Measurements from ENCODE around the gene ZBTB40. TPM values are rescaled to one million over a fixed set of nuclear protein-coding genes. Genes with fewer than 3 reads are reported as not detected.

The ZBTB40 gene
- total RNA-seq, 4 donors from 2014 or later = 25.7 to 38.0 (median 32.5) TPM

DNA sequence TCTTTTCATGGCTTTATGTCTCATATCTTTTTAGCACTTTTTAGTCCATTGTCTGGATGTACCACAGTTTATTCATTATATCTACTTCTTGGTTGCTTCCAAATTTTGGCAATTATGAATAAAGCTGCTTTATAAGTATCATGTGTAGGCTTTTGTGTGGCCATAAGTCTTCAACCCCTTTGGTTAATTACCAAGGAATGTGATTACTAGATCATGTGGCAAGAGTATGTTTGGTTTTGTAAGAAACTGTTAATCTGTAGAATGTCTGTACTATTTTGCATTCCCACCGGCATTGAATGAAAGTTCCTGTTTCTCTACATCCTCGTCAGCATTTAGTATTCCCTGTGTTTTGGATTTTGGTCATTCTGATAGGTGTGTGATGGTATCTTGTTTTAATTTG lies 31.5 kb downstream of the ZBTB40 start:
- H3K4me3 ChIP-seq = no peak overlapping the region
- no peaks in the 10 kb centered on the region for H3K9me3 ChIP-seq

DNA sequence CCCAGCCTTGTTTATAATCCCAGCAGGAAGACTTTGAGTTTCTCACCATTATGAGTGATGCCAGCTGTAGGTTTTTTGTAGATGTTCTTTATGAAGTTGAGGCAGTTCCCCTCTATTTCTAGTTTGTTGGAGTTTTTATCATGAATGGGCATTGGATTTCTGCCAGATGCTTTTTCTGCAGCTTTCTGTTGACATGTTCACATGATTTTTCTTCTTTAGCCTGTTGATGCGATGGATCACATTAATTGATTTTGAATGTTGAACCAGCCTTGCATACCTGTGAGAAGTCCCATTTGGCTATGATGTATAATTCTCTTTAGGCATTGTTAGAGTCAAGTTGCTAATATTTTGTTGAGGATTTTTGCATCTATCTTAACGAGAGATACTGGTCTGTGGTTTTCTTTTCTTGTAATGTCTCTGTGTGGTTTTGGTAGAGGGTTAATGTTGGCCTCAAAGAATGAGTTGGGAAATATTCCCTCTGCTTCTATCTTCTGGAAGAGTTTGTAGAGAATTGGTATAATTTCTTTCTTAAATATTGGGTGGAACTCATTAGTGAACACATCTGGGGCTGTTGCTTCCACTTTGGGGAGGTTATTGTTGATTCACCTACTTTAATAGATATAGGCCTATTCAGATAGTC lies 33.2 kb downstream of the ZBTB40 start:
- TF ChIP-seq POLR2A (IDR thresholded peaks at IDR 0.05) (no peak), CTCF (IDR thresholded peaks at IDR 0.05) (no peak)
- Histone ChIP-seq H3K27me3 (no peaks in the 10 kb centered on the region), H3K4me3 (no peak overlapping the region), H3K36me3 (peaks cover 0 to 1% (median 0%) of the 10 kb centered on the region in 3 donors), H3K9me3 (no peaks in the 10 kb centered on the region), H3K4me1 (peaks cover 0 to 4% (median 0%) of the 10 kb centered on the region in 4 donors), H3K27ac (no peak overlapping the region)
- DNase-seq = no peak

More for the DNA sequence above, 31.5 kb downstream of the ZBTB40 start:
- no peaks in the 10 kb centered on the region for H3K27me3 ChIP-seq
- TF ChIP-seq POLR2A (IDR thresholded peaks at IDR 0.05) (no peak), CTCF (IDR thresholded peaks at IDR 0.05) (no peak)
- H3K36me3 ChIP-seq = no peaks in the 10 kb centered on the region
- no peak for DNase-seq
- peaks cover 0 to 4% (median 0%) of the 10 kb centered on the region in 4 donors for H3K4me1 ChIP-seq
- no peak overlapping the region for H3K27ac ChIP-seq

- no peak for DNase-seq
- H3K9me3 ChIP-seq = no peaks in the 10 kb centered on the region
- H3K4me1 ChIP-seq = peaks cover 0 to 4% (median 0%) of the 10 kb centered on the region in 4 donors
- peaks cover 0 to 7% (median 0%) of the 10 kb centered on the region in 3 donors for H3K36me3 ChIP-seq
- TF ChIP-seq CTCF (IDR thresholded peaks at IDR 0.05) (no peak), POLR2A (IDR thresholded peaks at IDR 0.05) (no peak)
- H3K27ac ChIP-seq = no peak overlapping the region
- no peaks in the 10 kb centered on the region for H3K27me3 ChIP-seq
- no peak overlapping the region for H3K4me3 ChIP-seq
Observed at GRCh38 chr1:22485431-22485830, 33.8 kb downstream of the ZBTB40 start.

GRCh38 chr1:22487781-22488180 lies 36.1 kb downstream of the ZBTB40 start:
- TF ChIP-seq CTCF (IDR thresholded peaks at IDR 0.05) (no peak), POLR2A (IDR thresholded peaks at IDR 0.05) (no peak)
- Histone ChIP-seq H3K36me3 (peaks cover 0 to 17% (median 0%) of the 10 kb centered on the region in 3 donors), H3K27ac (no peak overlapping the region)

GRCh38 chr1:22488319-22488718 lies 36.7 kb downstream of the ZBTB40 start:
- Histone ChIP-seq H3K36me3 (peaks cover 0 to 17% (median 0%) of the 10 kb centered on the region in 3 donors), H3K27me3 (no peaks in the 10 kb centered on the region), H3K9me3 (no peaks in the 10 kb centered on the region), H3K4me1 (no peaks in the 10 kb centered on the region), H3K27ac (no peak overlapping the region), H3K4me3 (no peak overlapping the region)
- no peak for TF ChIP-seq CTCF (IDR thresholded peaks at IDR 0.05)
- no peak for TF ChIP-seq POLR2A (IDR thresholded peaks at IDR 0.05)
- no peak for DNase-seq

More at GRCh38 chr1:22487781-22488180, 36.1 kb downstream of the ZBTB40 start:
- Histone ChIP-seq H3K4me3 (no peak overlapping the region), H3K9me3 (no peaks in the 10 kb centered on the region), H3K27me3 (no peaks in the 10 kb centered on the region), H3K4me1 (no peaks in the 10 kb centered on the region)
- DNase-seq = no peak

Measured in Peyer's patch (tissue), 4 donors.